Panc1 (cell line): ENCODE results near the gene MAOB.

Source experiments
- CTCF ChIP-seq: fragments of 450-650 bp; IDR thresholded peaks from 2 replicates; pipeline ENCODE4 v1.5.1; 2017; ENCODE audit warnings: mild to moderate bottlenecking
- POLR2AphosphoS5 ChIP-seq: IDR thresholded peaks from 2 replicates; pipeline ENCODE4 v1.6.1; 2012; ENCODE audit warnings: mild to moderate bottlenecking, low read depth, low read length, moderate library complexity
- REST ChIP-seq, 2 experiments: IDR thresholded peaks; 2 replicates each; pipeline ENCODE4 v1.6.1; 2011 to 2012; ENCODE audit warnings: low read depth in 2 of 2, control low read depth in 1 of 2, low read length in 1 of 2, mild to moderate bottlenecking in 1 of 2, moderate library complexity in 1 of 2; ENCODE audit not compliant: insufficient read depth in 1 of 2
- TCF7L2 ChIP-seq: IDR thresholded peaks from 2 replicates; pipeline ENCODE4 v1.6.1; 2011; ENCODE audit warnings: mild to moderate bottlenecking, low read depth, low read length, inconsistent platforms

GRCh38 chrX:43718081-43718480 lies 164.2 kb downstream of the MAOB start:
- TF ChIP-seq CTCF (no peak), REST (IDR thresholded peaks at IDR 0.05; ENCODE audit: insufficient read depth in 1 of 2, low read depth in 2 of 2, low read length in 1 of 2) (no peak), POLR2AphosphoS5 (no peak), TCF7L2 (no peak)
